ENCODE data around the gene PDE10A.

Gene PDE10A

DNA sequence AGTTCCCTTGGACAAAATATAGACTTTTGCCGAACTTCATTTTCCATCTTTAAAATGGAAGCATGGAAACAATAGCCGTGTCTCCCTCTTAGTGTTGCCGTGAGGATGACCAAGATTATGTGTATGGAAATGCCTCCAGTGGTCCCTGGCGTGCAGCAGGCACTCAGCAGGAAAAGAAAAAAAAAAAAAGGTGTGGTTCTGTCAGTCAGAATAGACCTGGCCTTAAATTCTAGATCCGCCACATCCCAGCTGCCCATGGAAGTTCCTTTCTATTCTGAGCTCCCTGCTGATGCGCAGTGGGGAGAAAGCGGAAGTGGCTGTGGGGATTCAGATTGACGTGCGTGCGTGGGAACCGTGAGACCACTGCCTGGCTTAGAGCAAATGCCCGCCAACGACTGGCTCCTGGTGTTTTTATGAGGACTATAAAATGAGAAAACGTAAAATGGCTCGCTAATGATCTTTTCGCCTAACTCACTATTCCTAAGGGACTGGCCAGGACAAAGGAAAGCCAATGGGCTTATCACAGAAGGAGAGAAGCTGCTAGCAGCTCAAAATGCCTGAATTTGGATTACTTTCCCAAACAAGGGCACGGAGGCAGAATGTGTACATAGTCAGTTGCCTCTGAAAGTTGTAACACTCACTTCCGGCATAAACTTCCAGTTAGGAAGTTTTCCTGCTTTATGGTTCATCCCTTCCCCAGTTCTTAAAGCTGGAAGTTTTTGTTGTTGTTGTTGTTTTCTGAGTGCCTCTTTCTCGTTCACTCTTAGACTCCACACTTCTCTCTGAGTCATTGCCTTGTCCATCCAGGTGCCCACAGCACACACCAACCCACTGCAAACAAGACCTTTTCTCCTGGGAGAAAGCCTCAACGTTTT is 11.4 kb upstream of the PDE10A start:
- DNase-seq (ENCODE audit: low read depth in 1 of 2, low spot score in 1 of 2), result no peak
- H3K27ac ChIP-seq (replicated peaks), result no peak overlapping the region
- H3K27me3 ChIP-seq (ENCODE audit: insufficient read depth, poor library complexity, severe bottlenecking), result peaks cover 2% of the 10 kb centered on the region
- no peak overlapping the region for H3K4me3 ChIP-seq (replicated peaks; ENCODE audit: insufficient read depth, low read length)
- TF ChIP-seq REST (IDR thresholded peaks at IDR 0.05; ENCODE audit: insufficient replicate concordance, low read depth) (no peak), CTCF (IDR thresholded peaks at IDR 0.05; ENCODE audit: insufficient read depth, low read length) (no peak)

DNA sequence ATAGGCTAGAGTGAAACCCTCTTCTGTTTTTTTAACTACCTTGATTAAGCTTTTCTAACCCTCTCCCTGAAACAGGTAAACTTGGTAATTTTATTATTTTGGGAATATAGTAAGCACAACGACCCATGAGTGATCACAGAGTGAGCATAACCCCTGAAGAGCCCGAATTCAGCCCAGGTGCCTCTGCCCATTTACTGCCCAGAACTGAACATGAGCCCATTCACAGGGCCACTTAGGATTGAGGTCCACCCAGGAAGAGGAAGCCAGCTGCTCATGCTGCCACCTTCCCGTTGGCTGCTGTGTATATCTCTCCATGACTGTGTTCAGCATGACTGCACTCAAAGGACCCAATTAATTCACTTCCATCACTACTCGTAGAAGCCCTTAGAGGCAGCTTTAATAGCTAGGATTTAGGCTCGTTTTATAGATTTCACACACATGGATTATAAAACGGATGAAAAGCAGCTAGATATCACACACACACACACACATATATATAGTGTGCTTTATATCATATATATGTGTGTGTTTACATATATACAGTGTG is 8.3 kb upstream of the PDE10A start:
- peaks cover 8% of the 10 kb centered on the region for H3K27me3 ChIP-seq (ENCODE audit: insufficient read depth, poor library complexity, severe bottlenecking)
- no peak for DNase-seq (ENCODE audit: low read depth in 1 of 2, low spot score in 1 of 2)
- no peak for TF ChIP-seq SPI1 (IDR thresholded peaks at IDR 0.05; ENCODE audit: borderline replicate concordance, low read depth)
- no peak for TF ChIP-seq REST (IDR thresholded peaks at IDR 0.05; ENCODE audit: insufficient replicate concordance, low read depth)
- no peak for TF ChIP-seq GABPA (IDR thresholded peaks at IDR 0.05; ENCODE audit: low read depth)
- TF ChIP-seq POLR2AphosphoS5 (IDR thresholded peaks at IDR 0.05; ENCODE audit: low read depth), result no peak

GRCh38 chr6:165668951-165669350 is 5.9 kb upstream of the PDE10A start:
- H3K27ac ChIP-seq (replicated peaks), result no peak overlapping the region
- H3K27me3 ChIP-seq (ENCODE audit: insufficient read depth, poor library complexity, severe bottlenecking), result peaks cover 29% of the 10 kb centered on the region
- TF ChIP-seq POLR2AphosphoS5 (IDR thresholded peaks at IDR 0.05; ENCODE audit: low read depth), result no peak
- TF ChIP-seq CTCF (IDR thresholded peaks at IDR 0.05; ENCODE audit: insufficient read depth, low read length), result no peak
- TF ChIP-seq SPI1 (IDR thresholded peaks at IDR 0.05; ENCODE audit: borderline replicate concordance, low read depth), result no peak
- TF ChIP-seq REST (IDR thresholded peaks at IDR 0.05; ENCODE audit: insufficient replicate concordance, low read depth), result no peak
- no peak for TF ChIP-seq GABPA (IDR thresholded peaks at IDR 0.05; ENCODE audit: low read depth)
- no peak overlapping the region for H3K4me3 ChIP-seq (replicated peaks; ENCODE audit: insufficient read depth, low read length)
- DNase-seq (ENCODE audit: low read depth in 1 of 2, low spot score in 1 of 2), result no peak

More for the DNA sequence above, 8.3 kb upstream of the PDE10A start:
- no peak overlapping the region for H3K4me3 ChIP-seq (replicated peaks; ENCODE audit: insufficient read depth, low read length)
- H3K27ac ChIP-seq (replicated peaks), result no peak overlapping the region

All from HL-60 (cell line).